GM21528 (cell line): ENCODE results near the gene AIF1.
"Not testable (repeated sequence)": the region's sequence is repeated elsewhere in the genome, so short reads cannot be mapped to it uniquely, and the experiment has no call there.

ENCODE experiments used
- ATAC-seq: cut with Tn5 transposase; IDR thresholded peaks from one replicate; pipeline ENCODE4 v1.9.1; 2021; ENCODE audit warnings: mild to moderate bottlenecking, moderate library complexity; ENCODE audit not compliant: unreplicated experiment, low FRiP score

Gene AIF1

GRCh38 chr6:31580438-31580740, 34.6 kb upstream of the AIF1 start:
- ATAC-seq = no peak

- peak; percentile 59 for ATAC-seq
Observed at GRCh38 chr6:31580807-31581433, 34.1 kb upstream of the AIF1 start.

DNA sequence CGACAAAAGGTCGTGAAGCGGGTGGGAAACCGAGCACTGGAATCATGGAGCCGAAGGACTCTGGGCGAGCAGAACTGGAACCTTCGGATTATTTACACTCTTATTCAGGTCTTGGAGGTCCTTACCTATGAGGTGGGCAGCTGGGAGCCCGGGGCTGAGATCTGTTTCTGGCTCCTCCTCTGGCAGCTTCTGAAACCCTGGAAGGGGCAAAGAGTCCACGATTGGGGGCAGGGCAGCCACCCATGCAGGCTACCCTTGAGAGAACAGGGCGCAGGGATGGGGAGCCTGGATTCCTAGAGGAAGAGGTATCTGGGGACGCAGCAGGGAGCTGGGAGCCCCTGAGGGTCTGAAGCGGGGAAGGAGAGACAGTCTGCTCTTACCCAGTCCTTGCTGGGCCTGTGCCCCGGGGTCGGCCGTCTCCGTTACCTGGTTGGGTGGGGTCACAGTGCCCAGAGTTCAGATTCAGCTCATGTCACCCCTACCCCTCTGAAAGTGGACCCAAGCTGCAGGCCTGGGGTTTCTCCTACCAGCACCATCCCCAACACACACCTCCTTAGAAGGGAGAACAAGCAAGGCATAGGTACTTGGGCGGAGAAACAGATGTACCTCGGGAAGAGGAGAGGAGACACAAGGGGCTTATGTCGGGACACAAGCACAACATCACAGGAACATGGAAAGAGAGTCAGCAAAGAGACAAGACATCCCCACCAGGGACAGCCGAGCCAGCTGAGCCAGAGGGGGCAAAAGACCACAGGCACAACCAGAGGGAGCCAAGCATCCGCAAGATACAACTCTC, 33.4 kb upstream of the AIF1 start:
- ATAC-seq = no peak

- ATAC-seq = no peak
Observed at GRCh38 chr6:31582230-31582643, 32.8 kb upstream of the AIF1 start, which contains the start of gene LTB. LTB (minus strand) TSS chr6:31582424; CDS start chr6:31582417, 7 bp downstream.

- no peak for ATAC-seq
Observed at GRCh38 chr6:31585491-31585890, 29.5 kb upstream of the AIF1 start.

- no peak for ATAC-seq
Observed at GRCh38 chr6:31586008-31586407, 29.0 kb upstream of the AIF1 start, which contains the start of gene LST1. LST1 (plus strand) TSS chr6:31586277; CDS start chr6:31587300, 1,023 bp downstream.

GRCh38 chr6:31586599-31587281, 28.3 kb upstream of the AIF1 start:
- no peak for ATAC-seq

GRCh38 chr6:31587791-31588777, 26.9 kb upstream of the AIF1 start:
- no peak for ATAC-seq

- ATAC-seq = no peak
Observed at GRCh38 chr6:31588871-31589650, 26.0 kb upstream of the AIF1 start.

DNA sequence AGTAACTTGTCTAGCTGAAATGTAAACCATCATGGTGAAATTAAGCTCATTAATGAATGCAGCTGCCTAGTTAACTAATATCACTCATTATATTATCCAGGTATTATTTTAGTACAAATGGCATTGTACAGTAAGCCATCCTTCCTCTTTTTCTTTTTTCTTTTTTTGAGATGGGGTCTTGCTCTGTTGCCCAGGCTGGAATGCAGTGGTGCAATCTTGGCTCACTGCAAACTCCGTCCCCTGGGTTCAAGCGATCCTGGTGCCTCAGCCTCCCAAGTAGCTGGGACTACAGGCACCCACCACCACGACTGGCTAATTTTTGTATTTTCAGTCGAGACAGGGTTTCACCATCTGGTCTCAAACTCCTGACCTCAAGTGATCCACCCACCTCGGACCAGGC, 24.3 kb upstream of the AIF1 start:
- ATAC-seq = not testable (repeated sequence)

DNA sequence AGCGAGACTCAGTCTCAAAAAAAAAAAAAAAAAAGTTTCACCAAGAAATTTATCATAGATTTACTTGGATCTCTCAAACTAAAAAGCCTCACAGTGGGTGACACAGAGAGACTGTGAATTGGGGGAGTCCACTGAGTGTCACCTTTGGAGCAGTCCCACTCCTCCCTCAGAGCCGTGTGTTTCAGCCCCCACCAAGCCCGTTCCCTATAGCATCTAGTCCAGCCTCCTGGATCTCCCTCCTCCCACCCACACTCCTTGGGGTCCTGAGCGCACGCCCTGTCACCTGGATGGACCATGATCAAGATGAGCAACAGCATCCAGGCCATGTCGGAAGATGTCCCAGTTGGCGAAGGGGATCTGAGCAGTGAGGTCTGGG, 22.6 kb upstream of the AIF1 start:
- no peak for ATAC-seq

- no peak for ATAC-seq
Observed at GRCh38 chr6:31597006-31597405, 18.0 kb upstream of the AIF1 start.

GRCh38 chr6:31607317-31607716, 7.7 kb upstream of the AIF1 start:
- no peak for ATAC-seq

- ATAC-seq = no peak
Observed at GRCh38 chr6:31609519-31610406, 5.3 kb upstream of the AIF1 start.

- no peak for ATAC-seq
Observed at GRCh38 chr6:31610968-31611367, 4.1 kb upstream of the AIF1 start.

GRCh38 chr6:31614075-31614619, 887 bp upstream of the AIF1 start:
- no peak for ATAC-seq

GRCh38 chr6:31615748-31616147, 714 bp downstream of the AIF1 start:
- no peak for ATAC-seq

- no peak for ATAC-seq
Observed at GRCh38 chr6:31617010-31617409, 2.0 kb downstream of the AIF1 start.
